SK-N-MC (cell line): Measurements from ENCODE around the gene SSR1.

Experiments used
- EZH2 ChIP-seq: fragments of 200-600 bp; sonication (generic); IDR thresholded peaks from one replicate; pipeline ENCODE4 v1.6.1; 2017; ENCODE audit warnings: antibody characterized with exemption
- POLR2AphosphoS5 ChIP-seq: IDR thresholded peaks from 2 replicates; pipeline ENCODE4 v1.6.1; 2012; ENCODE audit warnings: mild to moderate bottlenecking, low read depth, low read length, borderline replicate concordance

DNA sequence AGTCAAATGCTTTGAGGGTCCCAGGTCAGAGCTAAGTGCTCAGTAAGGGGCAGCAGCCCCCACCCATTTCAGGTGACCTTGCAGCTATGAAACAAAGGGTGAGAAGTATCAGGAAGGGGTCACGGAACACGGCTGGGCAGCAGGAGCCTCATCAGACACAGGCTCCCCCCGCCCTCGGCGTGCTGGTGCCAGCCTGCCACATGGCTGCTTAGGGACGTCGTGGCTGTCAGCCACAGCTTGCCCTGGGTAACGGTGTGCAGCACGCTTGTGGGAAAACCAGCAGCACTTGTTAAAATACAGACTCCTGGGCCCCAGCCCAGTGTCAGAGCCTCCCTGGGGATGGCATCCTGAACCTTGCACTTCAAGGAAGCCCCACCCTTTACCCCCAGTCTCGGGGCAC is 39.3 kb downstream of the SSR1 start:
- TF ChIP-seq EZH2 (no peak), POLR2AphosphoS5 (no peak)
